ENCODE results near the gene DUS3L. TPM values are rescaled to one million over a fixed set of nuclear protein-coding genes. Genes with fewer than 3 reads are reported as not detected.

The DUS3L gene
- total and polyA plus RNA-seq, 2 of the 8 experiments (the other 6 are each of a cell fraction or from before 2014, with no cell fraction given): 37.6 to 39.1 TPM

DNA sequence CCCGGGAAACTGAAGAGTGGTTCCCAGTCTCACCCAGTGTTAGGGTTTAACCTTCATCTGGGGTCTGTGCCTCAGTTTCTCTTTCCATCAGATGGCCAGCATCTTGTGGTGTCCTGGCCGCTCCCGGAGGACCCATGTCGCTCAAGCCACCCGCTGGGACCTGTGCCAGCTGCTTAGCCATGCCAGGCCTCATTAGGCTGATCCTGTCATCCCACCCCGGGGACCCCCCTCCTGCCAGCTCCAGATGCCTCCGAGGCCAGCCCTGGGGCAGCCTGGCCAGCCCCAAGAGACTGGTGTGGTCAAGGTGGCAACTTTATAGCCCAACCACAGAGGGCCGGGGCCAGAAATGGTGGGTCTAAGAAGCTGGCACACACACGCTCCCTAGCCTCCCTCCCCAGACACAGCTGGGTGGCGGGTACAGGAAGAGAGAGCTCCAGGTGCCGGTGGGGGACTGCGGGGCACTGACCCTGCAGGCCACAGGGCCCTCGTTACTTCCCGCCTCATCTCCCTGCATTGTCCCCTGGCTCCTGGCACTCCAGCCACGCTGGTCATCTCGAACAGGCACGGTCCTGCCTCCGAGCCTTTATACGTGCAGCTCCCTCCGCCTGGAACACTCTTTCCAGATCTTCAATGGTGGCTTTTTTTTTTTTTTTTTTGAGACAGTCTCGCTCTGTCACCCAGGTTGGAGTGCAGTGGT is 17.3 kb upstream of the DUS3L start:
- H4K5ac ChIP-seq (ENCODE audit: insufficient read length, low read depth, low read length): no peak overlapping the region
- no peak overlapping the region for H2BK12ac ChIP-seq (ENCODE audit: low read depth, low read length)
- H3K56ac ChIP-seq (replicated peaks; ENCODE audit: insufficient read length, low read depth, low read length): no peak overlapping the region
- peaks cover 0 to 6% of the 10 kb centered on the region in 2 experiments for H4K20me1 ChIP-seq (replicated peaks in 1 of 2; ENCODE audit: control insufficient read depth in 1 of 2, insufficient read depth in 2 of 2, low read length in 2 of 2)
- no peak overlapping the region for H4K91ac ChIP-seq (replicated peaks; ENCODE audit: insufficient read length, low read length)
- peaks cover 4% of the 10 kb centered on the region; the same call in 1 of the 2 replicates for H3K23me2 ChIP-seq (ENCODE audit: low read depth, low read length)
- no peak overlapping the region for H3K4ac ChIP-seq (replicated peaks; ENCODE audit: insufficient read length, low read depth, low read length)
- no peak overlapping the region for H3K4me3 ChIP-seq (ENCODE audit: extremely low read depth in 1 of 4, insufficient read depth in 2 of 4, low read depth in 3 of 4, low read length in 4 of 4)
- no peak overlapping the region for H2AK5ac ChIP-seq (ENCODE audit: low read depth, low read length)
- CTCF ChIA-PET (ENCODE audit: partially characterized antibody): interaction anchor here (0.5 to 4.5 kb wide), 13 partner anchors 15 to 1572 kb away, joined by 3 to 32 read pairs (median 3); no protein-coding TSS in a partner anchor
- no peak overlapping the region for H3K18ac ChIP-seq (ENCODE audit: extremely low read depth, low read length)
- no peaks in the 10 kb centered on the region for H3K9me3 ChIP-seq (ENCODE audit: insufficient read depth in 2 of 2, low read depth in 1 of 2, low read length in 1 of 2)
- no peak overlapping the region for H2BK5ac ChIP-seq (ENCODE audit: low read depth, low read length)
- no peak overlapping the region for H2BK20ac ChIP-seq (ENCODE audit: low read length)
- DNase-seq (ENCODE audit: low read depth in 1 of 2, low spot score in 2 of 2): no peak
- H3K4me1 ChIP-seq (replicated peaks in 1 of 4; ENCODE audit: control insufficient read depth in 3 of 4, insufficient read depth in 4 of 4, low read length in 3 of 4): peaks cover 0 to 9% (median 7%) of the 10 kb centered on the region in 4 experiments; a peak in 5 of 7 replicates
- no peak overlapping the region for H3K14ac ChIP-seq (ENCODE audit: insufficient read length)
- no peak overlapping the region for H3K23ac ChIP-seq (ENCODE audit: insufficient read length)
- no peak overlapping the region for H2BK120ac ChIP-seq (replicated peaks; ENCODE audit: low read depth, low read length)
- peaks cover under 1 to 7% (median 3%) of the 10 kb centered on the region in 4 experiments; a peak in 5 of 7 replicates for H3K27me3 ChIP-seq (replicated peaks in 1 of 4; ENCODE audit: control insufficient read depth in 3 of 4, extremely low read depth in 1 of 4, insufficient read depth in 3 of 4, low read length in 3 of 4)
- H3K4me2 ChIP-seq (ENCODE audit: insufficient read depth in 1 of 2, low read depth in 2 of 2, low read length in 2 of 2): no peak overlapping the region
- no peak overlapping the region for H4K8ac ChIP-seq (ENCODE audit: extremely low read depth, insufficient read depth, low read length)
- no peak overlapping the region for H3K9ac ChIP-seq (replicated peaks in 1 of 4; ENCODE audit: extremely low read depth in 1 of 4, low read depth in 3 of 4, low read length in 3 of 4)
- H3K27ac ChIP-seq (ENCODE audit: low read depth, low read length): no peak overlapping the region
- POLR2A ChIA-PET (ENCODE audit: partially characterized antibody): interaction anchor here (1.0 to 2.5 kb wide), 4 partner anchors 15 to 214 kb away, joined by 3 to 6 read pairs (median 4); no protein-coding TSS in a partner anchor
- WGBS, 2 experiments (ENCODE audit: extremely low coverage in 1 of 2, insufficient coverage in 1 of 2, insufficient read length in 1 of 2, insufficient replicate concordance in 2 of 2, low coverage in 1 of 2, low lambda C conversion rate in 2 of 2, missing lambda C conversion rate in 1 of 2): 96% methylated on average over 15 of the region's 21 CpGs; no CpG with 5 or more reads in 1 of the 2 experiments
- H3K79me1 ChIP-seq (ENCODE audit: low read depth, low read length): peaks cover 4% of the 10 kb centered on the region; the same call in 1 of the 2 replicates
- H2BK15ac ChIP-seq (ENCODE audit: low read length): no peak overlapping the region
- H2AFZ ChIP-seq (ENCODE audit: low read length): no peak overlapping the region
- FAIRE-seq: no peak
- H3K79me2 ChIP-seq (ENCODE audit: control insufficient read depth in 1 of 2, insufficient read depth in 2 of 2, low read length in 2 of 2): no peaks in the 10 kb centered on the region; a peak in 1 of 4 replicates
- H3K36me3 ChIP-seq (ENCODE audit: control insufficient read depth in 2 of 4, insufficient read depth in 4 of 4, low read length in 3 of 4): no peaks in the 10 kb centered on the region
- TF ChIP-seq BRCA1 (IDR thresholded peaks at IDR 0.05; ENCODE audit: low read depth, low read length): no peak
- TF ChIP-seq KDM1A (IDR thresholded peaks at IDR 0.05; ENCODE audit: borderline replicate concordance, low read length): no peak
